GM19023 (cell line): ENCODE results near the gene SENP2.
A peak's percentile ranks its signal among the peaks of the same experiment; 100 is the strongest.
"Not testable (repeated sequence)": the region's sequence is repeated elsewhere in the genome, so short reads cannot be mapped to it uniquely, and the experiment has no call there.

Source experiments
- ATAC-seq: cut with Tn5 transposase; IDR thresholded peaks from one replicate; pipeline ENCODE4 v1.9.1; 2021; ENCODE audit warnings: mild to moderate bottlenecking, moderate library complexity; ENCODE audit not compliant: unreplicated experiment

The SENP2 gene

DNA sequence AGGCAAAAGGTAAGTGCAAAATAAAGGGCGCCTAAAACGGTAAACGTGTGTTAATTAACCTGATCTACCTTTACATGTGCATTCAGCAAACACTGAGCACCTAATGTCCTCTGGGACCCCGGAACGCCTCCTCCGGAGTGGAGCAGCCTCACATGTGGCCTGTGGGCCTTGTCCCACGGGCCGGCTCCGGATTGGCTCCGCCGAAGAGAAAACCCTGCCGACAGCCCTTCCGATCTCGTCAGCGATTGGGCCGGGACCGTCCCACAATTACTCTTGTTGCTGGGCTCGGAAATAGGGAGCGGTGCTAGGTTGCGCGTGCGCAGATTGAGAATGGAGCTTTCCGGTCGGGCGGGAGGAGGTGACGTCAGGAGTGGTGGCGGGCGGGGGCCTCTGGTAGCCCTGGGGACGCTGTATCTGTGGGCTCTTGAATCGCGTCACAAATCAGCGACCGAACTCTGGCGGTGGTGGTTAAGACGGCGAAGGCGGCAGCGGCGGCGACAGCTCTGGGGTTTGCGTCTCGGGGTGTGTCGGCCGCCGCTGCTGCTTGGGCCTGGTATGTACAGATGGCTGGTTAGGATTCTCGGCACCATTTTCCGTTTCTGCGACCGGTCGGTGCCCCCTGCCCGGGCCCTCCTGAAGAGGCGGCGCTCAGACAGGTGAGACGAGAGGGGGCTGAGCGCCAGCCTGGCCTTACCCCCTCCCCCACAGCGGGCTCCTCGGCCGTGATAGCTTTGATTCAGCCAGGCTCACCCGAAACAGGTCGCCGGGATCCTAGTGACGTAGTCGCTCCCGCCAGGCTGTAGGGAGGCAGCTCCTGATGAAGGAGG lies at the start of gene SENP2:
Gene SENP2 (plus strand): TSS at position 437 of the 827 bp plus-strand sequence. CDS start 119 bp downstream, at position 556.
- peak; percentile 98 for ATAC-seq

DNA sequence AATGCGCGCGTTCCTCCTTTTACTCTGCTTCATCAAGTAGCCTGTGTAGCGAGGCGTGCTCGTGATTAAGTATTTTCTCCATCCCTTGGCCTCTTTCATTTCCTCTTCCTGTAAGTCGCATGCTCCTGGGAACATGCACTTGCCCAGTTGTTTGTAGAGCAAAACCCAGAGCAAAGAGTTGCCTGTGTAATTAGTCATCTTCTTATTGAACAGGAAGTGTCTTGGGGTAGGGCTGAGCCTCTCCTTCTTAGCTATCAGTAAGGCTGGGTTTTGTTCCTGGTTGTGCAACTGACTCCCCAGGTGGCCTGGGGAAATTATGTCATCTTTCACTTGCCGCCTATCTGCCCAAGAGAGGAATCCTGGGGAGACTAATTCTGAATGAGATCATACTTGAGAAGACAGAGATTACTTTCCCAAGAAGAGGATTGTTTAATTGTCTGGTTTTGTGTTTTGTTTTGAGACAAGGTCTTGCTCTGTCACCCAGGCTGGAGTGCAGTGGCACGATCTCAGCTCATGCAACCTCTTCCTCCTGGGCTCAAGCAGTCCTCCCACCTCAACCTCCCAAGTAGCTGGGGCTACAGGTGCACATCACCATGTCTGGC lies 48.6 kb upstream of the SENP2 start:
- ATAC-seq = peak; percentile 98

DNA sequence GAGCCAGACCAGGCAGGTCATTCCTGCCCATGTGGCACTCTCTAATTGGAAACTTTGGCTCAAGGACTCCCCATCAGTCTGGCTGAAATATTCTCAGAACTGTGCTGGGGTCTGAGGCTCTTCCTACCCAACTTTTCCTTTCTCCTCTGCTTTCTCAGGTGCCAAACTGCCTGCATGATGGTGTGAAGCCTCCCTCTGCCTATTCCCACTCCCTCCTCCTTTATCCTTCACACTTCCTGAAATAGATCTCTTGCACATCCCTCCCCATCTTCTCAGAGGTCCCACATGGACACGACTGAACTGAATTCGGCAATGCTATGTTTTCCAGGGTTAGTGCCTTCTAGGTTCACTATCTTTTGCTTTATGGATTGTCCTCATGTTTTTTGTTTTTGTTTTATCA lies 46.2 kb upstream of the SENP2 start:
- no peak for ATAC-seq

DNA sequence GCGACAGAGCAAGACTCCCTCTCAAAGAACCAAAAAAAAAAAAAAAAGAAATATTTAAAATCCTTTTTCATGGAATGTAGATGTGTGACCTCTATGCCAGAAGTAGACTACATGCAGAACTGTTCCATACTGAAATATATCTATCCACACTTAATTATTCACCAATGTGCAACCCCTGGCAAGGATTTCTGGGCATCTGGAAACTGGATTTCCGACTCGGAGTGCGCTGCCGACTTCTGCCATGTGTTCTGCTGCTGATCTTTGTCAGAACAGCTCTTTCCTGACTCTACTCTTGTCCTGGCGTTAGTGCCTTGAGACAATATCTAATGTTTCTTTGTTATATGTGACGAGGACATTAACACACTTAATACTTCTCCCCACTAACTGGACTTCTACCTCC lies 45.4 kb upstream of the SENP2 start:
- no peak for ATAC-seq

DNA sequence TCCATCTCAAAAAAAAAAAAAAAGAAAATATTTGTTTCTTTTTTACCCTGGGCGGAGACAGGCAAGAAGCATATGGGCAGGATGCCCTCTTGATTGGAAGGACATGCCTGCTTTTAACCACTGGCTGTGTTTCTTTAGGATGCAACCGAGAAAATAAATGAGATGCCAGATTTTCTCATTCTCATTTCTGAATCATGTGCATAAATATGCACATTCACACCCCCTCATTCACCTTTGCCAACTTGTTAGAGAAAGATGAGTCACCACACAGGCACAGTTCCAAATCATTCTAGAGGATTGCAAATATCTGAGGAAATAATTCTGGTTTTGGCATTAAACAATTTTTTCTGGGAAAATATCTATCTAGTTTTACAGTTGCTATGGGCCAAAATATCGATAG lies 37.0 kb upstream of the SENP2 start:
- ATAC-seq = no peak

DNA sequence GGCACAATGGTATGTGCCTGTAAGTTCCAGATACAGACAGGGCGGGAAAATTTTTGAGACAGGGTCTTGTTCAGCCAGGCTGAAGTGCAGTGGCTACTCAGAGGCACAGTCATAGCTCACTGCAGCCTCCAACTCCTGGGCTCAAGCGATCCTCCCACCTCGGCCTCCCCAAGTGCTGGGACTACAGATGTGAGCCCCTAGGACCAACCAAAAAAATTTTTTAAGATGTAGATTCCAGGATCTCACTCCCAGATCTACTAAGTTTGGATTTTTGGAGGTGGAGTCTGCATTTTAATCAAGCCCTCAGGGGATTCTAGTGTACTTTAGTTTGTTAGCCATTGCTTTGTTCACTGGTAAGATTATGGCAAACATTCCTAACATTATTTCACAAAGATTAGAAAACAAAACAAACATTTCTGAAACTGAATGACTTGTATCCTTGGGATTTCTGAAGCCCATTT lies 36.4 kb upstream of the SENP2 start:
- no peak for ATAC-seq

DNA sequence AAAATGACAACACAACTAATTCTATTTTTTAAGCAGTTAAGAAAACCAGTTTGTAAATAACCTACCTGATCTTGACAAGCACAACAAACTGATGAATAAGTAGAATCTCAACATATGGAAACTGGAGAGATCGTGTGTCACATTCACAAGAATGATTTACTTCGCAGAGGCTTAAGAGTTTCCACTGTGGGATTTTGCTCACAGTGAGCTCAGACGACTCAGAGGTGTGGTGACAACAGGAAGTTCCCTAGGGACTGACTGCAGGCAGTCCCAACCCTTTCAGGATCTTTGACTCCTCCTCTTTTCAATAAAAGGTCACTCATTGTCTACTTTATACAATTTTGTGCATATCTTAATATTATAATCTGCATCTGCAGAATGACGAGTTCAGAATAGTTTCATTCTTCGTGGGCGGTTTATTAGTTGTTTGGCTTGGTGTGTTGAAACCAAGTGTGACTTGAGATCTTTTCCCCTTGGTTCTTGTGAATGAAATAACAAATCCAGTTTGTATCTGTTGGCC lies 33.7 kb upstream of the SENP2 start, which contains the start of gene LIPH:
Gene LIPH (minus strand): TSS at position 231 of the 520 bp plus-strand sequence. CDS start 117 bp downstream, at position 114.
- no peak for ATAC-seq

DNA sequence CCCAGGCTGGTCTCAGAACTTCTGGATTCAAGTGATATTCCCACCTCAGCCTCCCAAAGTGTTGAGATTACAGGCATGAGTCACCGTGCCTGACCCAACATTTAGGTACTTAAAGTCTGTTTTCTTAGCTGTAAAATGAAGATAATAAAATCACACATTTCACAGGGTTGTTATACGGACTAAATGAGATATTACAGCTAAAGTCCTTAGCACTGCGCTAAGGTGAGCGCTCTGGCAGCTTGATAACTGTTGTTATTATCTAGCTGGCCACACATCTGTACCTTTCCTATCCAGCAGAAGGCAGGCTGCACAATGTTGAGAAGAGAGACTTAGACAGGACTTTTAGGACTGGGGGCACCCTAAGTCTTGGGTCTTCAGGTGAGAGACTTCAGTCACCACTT lies 31.0 kb upstream of the SENP2 start:
- ATAC-seq = no peak

DNA sequence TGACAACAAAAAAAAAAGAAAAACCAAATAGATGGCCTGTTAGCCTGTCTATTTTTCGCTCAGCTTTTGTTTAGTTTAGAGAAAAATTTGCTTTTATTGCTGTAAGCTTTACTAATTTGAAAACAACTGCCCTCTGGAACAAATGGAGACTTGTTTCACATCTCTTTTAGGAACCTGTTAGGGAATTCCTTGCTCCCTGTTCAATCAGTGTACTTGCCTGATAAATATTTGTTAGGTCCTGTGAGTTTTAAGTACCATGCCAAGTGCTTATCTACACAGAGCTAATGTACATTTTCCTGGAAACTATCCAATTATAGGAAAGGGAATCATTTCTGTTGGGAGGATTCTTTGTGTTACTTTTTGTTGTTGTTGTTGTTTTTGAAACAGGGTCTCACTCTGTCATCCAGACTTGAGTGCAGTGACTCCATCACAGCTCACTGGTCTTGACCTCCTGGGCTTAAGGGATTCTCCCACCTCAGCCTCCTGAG lies 30.2 kb upstream of the SENP2 start:
- no peak for ATAC-seq

DNA sequence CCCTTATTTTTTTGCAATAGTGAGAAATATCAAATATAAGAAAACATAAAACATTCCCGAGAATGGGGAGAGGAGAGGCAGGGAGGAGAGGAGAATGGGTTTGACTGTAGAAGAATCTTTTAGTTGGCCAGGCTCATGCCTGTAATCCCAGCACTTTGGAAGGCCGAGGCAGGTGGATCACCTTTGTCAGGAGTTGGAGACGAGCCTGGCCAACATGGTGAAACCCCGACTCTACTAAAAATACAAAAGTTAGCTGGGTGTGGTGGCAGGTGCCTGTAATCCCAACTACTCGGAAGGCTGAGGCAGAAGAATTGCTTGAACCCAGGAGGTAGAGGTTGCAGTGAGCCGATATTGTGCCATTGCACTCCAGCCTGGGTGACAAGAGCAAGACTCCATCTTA lies 29.5 kb upstream of the SENP2 start:
- not testable (repeated sequence) for ATAC-seq

DNA sequence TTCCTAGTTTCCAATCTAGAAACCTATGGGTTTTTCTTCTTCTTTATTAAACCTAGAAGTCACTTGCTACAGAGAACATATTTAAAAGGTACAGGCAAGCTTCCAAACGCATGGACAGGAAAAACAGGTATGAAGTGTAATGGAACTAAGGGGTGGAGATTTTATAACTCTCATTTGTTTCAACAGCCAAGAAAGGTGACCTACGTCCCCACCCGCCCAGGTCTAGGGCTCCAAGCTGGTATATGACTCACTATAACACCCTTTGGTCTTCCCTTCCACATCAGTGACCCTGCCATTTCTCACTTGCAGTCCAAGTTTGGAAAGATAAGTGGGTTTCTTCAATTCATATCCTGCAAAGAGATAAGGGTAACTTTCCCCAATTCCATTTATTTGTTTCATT lies 27.7 kb upstream of the SENP2 start:
- ATAC-seq = no peak

DNA sequence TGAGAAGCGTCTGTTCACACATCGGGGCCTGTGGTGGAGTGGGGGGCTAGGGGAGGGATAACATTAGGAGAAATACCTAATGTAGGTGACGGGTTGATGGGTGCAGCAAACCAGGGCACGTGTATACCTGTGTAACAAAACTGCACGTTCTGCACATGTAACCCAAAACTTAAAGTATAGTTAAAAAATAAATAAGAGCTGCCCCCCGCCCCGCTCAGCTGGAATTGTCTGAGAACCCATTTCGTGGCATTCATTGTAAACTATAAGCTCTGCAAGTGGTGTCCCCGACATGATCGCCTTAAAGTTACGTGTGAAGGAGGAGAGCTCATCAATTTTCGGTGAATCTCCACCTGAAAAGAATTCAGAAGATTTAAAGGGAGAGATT lies 26.4 kb upstream of the SENP2 start:
- ATAC-seq = no peak

DNA sequence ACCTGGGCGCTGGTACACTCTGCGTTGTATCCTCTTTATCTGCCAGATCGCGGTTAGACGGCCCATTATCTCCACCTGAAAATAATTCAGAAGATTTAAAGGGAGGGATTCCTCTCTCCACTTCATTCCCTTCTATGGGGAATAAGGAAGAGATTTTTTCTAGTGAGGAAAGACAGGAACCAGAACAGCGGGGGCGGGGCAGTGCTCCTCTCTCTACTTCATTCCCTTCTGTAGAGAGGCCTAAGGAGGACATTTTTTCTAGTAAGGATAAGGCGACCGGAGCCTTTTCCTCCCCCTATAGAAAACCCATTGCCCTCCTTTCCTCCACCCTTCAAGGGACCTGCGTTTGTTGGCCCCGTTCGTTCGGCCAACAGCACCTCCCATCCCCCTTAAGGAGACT lies 25.4 kb upstream of the SENP2 start:
- no peak for ATAC-seq

DNA sequence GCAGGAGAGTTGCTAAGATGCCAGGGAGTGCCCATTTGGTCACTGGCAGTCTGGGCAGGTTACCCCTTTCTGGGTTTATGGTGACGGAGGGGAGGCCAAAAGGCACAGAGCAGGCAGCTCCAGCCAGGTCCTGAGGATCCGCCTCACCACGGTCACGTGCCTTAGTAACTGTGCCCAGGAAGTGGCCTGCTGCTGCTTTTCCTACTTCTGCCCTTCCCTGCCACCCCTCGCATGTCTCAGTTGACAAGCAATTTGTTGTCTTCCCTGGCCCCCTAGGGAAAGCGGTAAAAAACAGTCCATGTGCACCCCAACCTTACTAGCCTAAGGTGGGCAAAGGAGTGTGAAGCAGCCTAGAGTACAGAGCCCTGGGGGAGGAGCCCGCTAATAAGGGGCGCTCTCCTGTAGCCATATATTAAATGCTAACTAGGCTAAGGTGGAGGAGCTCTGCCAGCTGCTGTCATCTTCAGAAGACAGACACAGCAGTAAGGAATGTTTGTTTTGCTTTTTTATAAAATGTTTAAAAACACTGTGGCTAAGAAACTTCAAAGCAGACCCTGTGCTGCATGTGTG lies 24.6 kb upstream of the SENP2 start:
- no peak for ATAC-seq

DNA sequence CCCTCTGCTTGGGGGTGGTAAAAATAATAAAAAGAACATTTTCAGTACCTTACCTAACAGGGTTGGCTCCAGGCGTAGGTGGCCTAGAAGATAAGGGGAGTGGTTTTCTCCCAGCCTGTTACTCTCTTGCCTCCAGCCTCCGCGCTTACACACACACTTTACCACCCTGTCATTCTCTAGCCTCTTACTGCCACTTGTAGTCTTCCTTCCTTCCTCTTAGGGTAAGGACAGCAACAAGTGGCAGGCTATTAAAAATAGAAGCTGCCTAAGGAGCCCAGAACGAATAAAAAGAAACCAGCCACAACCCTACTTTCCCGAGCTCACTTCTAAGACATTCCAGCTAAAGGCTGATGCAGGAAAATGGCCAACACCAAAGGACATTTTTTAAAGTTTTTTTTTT lies 24.1 kb upstream of the SENP2 start:
- no peak for ATAC-seq

DNA sequence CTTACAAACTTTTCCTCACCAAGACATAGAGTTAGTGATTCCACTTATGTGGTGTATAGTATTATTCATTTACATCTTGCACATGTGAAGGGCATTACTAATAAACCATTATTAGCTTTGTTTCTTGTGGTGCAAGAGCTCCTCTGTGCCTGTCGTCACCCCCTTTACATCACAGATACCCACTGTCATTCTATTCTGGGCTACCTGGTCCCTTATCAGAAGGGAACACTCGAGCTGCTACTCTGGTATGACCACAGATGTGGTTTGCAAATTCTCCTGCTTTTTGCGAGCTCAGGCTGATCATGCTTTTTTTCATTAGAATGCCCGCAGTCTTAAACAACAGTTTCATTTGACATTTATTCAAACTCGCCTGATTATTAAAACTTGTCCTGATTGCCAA lies 13.9 kb upstream of the SENP2 start:
- ATAC-seq = no peak

DNA sequence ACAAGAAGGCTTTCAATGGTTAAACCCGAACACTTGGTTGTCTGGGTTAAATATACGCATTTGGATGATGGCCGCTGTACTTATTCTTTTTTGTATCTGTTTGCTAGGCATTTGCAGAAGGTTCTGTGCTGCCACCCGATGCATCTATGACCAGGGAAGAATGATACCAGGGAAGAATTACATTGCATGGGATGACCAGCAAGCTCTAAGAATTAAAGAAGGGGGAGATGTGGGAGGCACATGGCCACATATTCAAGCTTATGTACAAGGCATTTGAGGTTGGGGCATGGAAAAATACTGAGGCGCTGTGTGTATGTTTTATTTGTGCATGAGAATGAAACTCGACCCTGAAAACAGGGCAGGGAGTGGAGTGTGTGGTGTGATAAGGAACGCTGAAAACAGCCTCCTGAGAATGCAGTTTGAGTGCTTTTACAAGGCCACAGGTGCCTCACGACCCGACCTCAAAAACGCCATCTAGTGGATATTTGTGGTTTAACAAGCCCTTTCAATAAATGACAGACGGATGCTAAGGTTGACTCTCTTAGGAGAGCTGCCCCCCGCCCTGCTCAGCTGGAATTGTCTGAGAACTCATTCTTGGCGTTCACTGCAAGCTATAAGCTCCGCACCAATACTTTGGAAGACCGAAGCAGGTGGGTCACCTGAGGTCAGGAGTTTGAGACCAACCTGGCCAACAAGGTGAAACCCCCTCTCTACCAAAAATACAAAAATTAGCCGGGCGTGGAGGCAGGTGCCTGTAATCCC lies 10.8 kb upstream of the SENP2 start:
- ATAC-seq = peak; percentile 77

DNA sequence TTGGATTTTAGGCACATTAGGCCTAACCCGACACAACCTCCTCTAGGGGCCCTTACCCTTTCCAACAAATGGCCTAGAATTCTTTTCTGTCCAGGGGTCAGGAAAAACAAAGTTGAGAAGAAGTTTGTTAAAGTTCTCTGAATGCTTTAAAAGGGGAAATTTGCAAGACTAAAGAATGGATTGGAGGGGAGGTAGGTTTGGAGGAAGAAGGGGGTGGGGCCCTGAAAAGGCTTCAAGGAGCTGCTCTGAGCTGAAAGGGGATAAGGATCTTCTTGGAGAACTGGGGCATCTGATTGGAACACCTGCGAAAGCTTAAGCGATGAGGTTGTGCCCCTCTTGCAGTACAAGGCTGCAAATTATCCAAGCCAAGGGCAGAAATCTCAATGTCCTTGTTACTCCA lies 3.9 kb upstream of the SENP2 start:
- no peak for ATAC-seq

DNA sequence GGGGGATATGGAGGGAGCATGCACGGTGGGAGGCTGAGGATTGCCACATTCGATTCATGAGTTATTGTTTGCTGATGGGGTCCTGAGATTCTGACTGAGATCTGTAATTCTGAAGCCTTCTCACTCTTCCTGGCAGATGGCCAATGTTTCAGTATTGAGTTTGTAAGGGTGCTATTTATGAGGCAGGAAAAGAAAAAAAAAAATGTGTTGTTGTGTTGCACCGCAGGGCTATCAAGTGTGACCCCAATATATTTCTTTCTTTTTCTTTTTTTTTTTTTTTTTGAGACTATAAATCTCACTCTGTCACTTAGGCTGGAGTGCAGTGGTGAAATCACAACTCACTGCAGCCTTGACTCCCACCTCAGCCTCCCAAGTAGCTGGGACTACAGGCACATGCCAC lies 3.2 kb upstream of the SENP2 start:
- ATAC-seq = no peak

DNA sequence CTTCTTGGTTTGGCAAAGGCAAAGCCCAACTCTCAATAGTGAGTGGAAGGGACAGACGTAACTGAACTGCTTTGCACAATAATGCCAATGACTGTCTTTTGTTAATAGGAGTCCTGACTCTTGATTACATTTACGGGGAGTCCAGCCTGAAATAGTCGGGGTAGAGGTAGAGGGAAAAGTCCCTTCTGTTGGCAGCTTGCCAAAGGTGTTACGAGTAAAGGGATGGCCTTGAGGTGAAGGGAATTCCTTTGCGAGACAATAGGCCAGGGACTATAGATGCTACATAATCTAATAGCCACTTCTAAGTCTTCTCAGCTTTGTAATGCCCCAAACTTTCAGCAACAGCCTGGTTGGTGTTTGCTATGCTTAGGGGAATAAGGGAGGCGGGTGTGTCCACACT lies 2.2 kb upstream of the SENP2 start:
- no peak for ATAC-seq

DNA sequence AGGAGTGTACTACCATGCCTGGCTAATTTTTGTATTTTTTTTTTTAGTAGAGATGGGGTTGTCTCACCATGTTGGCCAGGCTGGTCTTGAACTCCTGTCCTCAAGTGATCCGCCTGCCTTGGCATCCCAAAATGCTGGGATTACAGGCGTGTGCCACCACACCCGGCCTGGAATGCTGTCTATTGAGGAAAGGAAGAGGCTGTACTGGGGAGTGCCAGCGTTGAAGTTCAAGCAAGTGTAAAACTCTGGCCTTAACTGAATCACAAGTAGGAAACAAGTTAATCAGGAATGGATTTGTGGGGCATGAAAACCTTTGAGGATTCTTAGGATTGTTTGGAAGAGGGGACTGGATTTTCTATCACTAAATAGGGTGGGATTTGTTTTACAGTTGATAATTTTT lies 1.4 kb upstream of the SENP2 start:
- no peak for ATAC-seq
